AG08395 (cell line): ENCODE measurements around the gene RFX2.
"Not testable (repeated sequence)": the region's sequence is repeated elsewhere in the genome, so short reads cannot be mapped to it uniquely, and the experiment has no call there.

ENCODE experiments used
- DNase-seq: peaks from one replicate; pipeline ENCODE4 v3.0.0; 2012; ENCODE audit warnings: mixed read lengths, low spot score

The RFX2 gene

DNA sequence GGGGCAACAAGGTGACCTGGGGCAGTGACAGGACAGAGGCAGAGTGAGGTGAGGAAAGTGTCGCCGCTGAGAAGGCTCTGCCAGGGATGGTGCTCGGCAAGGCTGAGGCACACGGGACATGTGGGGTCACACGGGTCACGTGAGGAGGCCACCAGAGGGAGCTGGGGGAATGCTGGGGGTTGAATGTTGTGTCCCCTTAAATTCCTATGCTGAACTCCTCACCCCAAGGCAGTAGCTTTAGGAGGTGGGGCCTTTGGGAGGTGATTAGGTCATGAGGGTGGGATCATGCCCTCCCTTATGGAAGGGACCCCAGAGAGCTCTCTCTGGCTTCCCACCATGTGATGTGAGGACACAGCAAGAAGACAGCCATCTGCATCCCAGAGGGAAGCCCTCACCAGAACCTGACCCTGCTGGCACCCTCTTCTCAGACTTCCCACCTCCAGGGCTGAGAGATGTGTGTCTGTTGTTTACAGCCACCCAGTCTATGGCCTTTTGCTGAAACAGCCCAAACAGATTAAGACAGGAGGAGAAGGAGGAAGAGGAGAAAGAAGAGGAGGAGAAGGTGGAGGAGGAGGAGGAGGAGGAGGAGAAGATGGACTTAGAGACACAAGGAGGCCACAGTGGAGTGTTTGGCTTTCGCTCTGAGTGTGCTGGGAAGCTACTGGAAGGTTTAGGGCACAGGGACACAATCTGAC is 35.4 kb downstream of the RFX2 start:
- no peak for DNase-seq

GRCh38 chr19:6073858-6074708 is 36.2 kb downstream of the RFX2 start:
- DNase-seq: no peak

- not testable (repeated sequence) for DNase-seq
Observed at GRCh38 chr19:6073233-6073632, 37.1 kb downstream of the RFX2 start.

GRCh38 chr19:6071875-6072274 is 38.4 kb downstream of the RFX2 start:
- DNase-seq: no peak

DNA sequence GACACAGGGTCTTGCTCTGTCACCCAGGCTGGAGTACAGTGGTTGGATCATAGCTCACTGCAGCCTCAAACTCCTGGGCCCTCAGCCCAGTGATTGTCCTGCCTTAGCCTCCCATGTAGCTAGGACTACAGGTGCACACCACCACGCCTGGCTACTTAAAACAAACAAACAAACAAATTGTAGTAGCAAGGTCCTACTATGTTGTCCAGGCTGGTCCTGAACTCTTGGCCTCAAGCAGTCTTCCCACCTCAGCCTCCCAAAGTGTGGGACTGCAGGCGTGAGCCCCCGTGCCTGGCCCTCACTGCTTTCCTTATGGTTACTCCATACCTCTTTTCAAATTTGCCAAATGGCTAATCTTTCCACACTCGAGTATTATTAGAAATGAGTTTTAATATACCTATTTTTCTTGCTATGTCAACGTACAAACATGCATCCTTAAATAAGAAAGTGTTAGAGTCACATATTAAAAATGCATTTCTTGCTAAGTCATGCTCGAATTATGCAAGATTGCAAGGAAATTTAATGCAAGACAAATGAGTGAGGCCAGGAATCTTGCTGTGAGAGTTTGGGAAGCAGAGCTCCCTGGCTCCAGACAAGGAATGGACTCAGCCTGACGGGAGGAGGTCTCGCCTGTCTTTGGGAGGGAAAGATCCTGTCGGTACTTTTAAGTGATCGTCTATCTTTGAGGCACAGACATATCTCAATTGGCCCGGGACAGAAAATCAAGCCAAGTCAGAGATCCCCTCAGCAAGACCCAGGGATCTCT is 39.4 kb downstream of the RFX2 start:
- DNase-seq: peak; percentile 84

- no peak for DNase-seq
Observed at GRCh38 chr19:6070207-6070681, 40.1 kb downstream of the RFX2 start.

GRCh38 chr19:6069268-6069791 is 41.0 kb downstream of the RFX2 start:
- no peak for DNase-seq

- no peak for DNase-seq
Observed at GRCh38 chr19:6068711-6069110, 41.6 kb downstream of the RFX2 start.

DNA sequence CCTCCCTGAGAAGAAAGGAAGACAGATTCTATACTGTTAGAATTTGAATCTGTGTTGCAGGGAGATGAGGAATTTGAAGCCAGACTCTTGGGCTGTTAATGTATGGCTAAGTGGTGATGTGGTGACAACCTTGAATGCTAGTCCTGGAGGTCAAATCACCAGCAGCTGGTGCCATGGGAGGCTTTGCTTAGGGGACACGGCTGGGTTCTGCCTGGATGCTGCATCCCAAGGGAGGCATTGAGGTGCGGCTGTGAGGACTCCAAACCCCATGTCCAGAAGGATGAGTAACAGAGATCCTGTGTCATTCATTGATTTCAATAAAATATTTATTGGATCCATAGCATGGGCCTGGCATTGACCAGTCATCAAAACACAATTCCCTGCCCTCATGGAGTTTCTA is 42.3 kb downstream of the RFX2 start:
- no peak for DNase-seq

DNA sequence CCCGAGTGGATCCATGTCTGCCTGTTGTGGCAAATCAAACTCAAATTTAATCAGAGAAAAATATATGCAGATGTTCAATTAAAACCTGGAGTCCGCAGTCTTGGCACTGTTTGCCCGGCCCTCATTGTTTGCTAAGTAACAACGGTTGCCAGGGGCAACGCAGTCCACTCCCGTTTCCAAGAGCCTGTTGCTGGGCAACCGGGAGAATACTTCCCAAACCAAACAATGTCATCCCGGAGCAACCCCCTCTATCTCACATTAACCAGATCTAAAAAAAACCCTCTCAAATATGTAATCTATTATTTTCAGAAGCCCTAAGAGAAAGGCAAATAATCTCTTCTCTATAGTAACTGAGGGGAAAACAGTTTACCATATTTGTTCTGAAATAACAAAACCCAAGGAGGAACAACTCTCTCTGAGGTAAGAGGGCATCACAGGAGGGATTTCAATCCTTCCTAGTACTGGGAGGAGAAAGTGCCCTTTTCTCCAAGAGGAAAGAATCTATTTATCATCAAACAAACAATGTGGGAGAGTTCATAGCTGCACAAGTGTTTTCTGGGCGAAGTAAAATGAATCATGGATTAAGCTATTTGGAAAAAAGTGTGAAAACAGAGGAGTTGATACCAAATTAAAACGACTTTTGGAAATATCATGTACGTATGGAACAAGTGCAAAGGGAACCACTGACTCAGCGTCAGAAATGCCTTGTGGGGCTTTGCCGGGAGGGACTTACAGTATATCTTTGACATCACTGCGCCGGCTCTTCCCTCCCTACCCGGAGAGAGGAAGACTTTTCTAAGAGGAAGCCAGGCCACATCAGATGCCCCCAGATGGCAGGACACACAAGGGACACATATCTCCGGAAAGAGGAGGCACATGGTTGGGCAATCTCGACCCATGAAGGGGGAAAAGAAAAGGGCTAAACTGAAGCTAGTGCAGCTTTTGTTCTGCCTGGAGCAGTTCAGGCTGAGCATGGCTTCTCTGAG is 43.3 kb downstream of the RFX2 start:
- peak; percentile 91 for DNase-seq

DNA sequence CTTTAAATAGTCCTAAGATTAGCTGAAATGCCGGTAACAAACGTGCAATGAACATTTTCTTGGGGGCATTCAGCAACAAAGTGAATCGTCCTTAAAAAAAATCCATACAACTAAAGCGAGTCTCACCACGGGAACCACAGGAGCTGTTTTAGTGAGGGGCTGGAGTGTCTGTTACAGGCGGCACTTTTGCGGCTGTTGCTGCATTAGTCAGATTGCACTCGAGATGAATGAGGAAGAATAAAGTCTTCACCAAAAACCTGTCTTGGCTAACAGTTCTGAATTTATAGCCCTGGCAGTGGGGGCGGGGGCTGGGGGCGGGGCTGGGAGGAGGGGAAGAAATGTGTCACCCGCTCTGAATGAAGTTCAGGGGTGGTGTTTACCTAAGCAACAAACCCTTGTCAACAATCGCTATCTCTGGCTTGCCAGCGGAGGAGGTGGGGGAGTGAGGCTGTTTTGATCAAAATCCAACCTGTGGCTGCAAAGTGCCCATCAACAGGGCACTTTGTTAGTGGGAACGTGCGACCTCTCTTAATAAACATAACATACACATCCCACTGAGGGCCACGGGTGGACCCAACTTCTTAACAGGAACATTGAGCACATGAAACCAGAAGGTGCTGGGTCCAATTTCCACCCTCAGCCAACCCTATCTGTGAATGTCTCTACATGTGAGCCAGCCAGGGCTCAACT is 44.5 kb downstream of the RFX2 start:
- DNase-seq: peak; percentile 51

DNA sequence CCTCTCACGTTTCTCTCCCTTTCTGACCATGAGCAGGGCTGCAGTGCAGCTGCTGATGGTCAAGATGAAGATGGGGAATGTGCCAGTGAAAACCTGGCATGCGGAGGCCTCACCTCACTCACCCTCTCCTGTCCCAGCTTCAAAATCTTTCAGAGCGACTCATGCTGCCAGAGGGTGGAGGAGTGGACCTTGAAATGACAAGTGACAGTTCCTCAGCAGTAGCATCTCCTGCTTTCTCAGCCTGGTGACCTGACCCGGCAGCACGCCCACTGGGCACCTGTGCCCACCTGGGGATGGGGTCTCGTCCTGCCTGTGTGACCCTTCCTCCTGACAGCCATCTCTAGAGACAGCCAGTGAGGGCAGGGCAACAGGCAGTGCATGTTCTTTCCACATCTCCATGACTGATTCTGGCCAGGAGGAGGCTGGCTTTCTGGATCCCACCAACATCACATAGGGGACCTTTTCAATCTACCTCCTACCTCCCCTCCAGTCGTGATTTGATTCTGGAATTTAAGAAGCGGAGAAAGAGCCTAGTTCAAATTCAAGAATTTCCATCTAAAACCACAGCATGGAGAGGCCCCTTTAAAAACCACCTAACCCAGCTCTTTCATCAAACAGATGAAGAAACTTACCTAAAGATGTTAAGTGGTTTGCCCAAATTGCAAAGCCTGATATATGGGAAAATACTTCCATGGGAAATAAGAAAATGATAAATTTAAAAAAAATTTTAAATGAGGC is 45.8 kb downstream of the RFX2 start:
- no peak for DNase-seq

DNA sequence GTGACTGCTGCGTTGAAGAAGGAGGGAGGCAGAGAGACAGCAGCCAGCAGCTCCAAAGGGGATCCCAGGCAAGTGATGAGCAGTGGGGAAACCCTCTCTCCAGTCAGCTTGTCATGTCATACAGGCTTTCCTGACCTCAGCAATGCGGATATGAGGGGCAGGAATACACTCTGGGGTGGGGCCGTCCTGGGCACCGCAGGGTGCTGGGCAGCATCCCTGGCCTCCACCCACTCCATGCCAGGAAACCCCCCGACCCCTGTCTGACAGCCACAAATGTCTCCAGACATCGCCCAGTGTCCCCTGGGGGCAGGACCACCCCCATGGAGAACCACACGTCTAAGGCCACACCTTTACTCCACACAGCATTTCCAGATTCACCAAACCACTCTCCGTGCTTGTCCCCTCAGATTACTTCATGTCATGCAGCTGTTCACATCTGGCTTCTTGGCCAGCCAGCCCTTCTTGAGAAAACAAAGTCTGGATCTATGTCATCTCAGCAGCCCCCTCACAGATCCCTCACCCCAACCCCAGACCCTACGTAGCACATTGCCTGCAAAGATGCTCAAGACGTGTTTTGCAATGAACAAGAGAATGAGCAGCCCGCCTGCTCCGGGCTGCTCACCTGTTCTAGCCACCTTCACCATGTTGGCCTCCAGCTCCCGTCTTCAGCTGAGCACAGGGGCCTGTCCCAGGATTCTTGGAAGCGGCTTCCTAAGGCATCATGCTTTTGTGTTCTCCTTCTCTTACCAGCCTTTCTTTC is 46.5 kb downstream of the RFX2 start:
- no peak for DNase-seq

DNA sequence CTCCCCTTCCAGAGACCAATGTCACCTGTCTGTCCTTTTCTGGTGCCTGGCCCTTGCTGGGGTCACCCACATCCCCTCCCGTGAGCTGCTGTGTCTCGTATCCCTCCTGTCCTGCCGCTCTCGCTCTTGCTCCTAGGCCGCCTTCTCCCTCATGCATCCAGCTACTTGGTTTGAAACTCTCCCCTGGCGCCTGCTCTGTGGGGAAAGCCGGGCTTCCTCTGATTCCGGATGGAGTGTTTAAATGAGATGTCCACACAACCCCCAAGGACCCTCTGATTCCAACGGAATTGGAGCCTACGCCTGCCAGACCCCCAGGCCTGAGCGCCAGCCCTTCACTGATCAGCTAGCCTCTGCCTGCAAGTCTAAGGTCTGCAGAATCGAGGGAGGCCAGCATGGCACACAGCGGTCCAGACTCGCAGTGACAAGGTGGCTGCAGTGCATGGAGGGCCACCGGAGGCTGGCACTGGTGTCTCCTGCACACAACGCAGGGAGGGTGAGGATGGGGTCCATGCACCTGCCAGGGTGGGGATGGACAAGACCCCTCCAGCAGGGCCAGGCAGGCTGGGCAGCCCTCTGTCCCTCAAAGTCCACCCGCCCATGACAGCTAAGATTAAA is 47.2 kb downstream of the RFX2 start:
- DNase-seq: no peak

DNA sequence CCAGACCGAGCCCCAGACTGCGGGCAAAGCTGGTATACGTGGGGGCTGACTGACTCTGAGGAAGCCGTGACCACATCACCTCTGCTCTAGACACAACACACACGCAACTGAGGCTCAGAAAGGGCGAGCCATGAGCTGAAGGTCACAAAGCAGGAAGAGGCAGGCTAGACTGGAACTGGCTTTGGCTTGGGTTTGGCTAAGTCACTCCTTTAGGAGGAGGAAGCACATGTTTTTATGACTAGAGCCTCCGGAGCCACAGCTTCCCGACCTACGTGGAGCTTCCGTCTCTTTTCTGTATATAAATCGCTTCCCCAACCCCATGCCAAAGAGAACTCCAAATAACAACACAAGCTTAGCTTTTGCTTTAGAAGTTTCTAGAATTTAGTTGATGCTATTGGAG is 48.0 kb downstream of the RFX2 start:
- peak; percentile 25 for DNase-seq

DNA sequence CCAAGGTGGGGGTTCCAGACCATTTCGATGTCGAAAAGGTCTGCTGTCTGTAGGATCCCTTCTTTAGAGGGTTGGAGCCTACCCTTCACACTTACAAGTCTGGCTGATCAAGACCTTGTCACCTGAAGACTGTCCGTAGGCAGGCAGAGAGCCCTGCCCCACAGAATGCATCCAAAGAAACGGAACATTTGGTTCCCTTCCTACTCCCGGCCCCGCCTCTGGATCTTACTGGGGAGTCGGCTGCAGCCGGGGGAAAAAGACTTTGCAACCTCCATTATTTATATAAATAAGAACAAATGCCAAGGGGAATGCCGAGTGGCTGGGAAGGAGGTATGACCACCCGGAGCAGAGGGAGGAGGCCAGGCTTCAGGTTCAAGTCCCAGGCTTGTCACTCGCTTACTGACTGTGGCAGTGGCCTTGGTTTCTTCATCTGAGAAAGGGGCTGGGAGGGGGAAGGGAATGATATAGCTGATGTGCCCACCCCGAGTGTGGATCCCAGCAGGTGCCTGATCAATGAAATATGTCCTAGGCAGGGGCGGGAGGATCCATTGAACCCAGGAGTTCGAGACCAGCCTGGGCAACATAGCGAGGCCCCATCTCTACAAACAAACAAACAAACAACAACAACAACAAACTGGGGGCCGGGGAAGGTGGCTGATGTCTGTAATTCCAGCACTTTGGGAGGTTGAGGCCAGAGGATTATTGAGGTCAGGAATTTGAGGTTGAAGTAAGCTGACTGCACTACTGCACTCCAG is 48.7 kb downstream of the RFX2 start:
- no peak for DNase-seq

DNA sequence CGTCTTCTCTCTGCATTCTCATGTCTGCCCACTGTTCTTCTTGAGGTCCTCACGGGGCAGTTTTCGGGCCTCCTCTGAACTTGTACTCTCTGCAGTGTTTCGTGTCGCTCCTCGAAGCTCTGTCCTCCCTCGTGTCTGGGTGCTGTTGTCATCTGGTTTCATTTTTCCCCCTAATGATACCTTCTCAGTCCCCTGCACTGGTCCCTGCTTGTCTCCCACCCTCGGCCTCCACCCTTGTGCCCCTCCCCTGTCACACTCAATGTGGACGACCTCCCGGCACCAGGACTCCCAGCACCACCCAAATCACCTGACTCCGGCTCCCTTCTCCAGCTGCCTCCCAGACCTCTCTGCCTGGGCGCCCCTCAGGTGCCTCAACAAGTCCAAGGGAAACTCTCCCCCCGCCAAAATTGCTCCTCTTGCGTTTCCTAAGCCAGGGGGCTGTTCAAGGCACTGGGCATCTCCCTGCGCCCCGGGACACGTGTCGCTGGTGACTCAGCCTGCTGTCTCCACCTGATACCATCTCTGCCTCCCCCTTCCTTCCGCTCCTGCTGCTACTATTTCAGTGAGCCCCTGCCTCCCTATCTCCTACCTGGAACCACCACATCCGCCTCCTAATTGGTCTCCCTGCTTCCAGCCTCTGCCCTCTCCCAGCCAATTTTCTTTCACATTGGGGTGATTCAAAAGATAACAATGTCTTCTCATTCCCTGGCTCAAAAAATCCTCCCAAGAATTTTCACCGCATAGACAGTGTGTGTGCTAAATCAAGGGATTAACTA is 49.5 kb downstream of the RFX2 start:
- DNase-seq: peak; percentile 47
